DMS 273 (cell line): Measurements from ENCODE around the gene GPR152.
A peak's percentile ranks its signal among the peaks of the same experiment; 100 is the strongest.

Experiments
- DNase-seq: peaks from one replicate; lab custom pipeline; 2025; ENCODE audit not compliant: unreplicated experiment; lab: John Stamatoyannopoulos, UW

GPR152 gene

DNA sequence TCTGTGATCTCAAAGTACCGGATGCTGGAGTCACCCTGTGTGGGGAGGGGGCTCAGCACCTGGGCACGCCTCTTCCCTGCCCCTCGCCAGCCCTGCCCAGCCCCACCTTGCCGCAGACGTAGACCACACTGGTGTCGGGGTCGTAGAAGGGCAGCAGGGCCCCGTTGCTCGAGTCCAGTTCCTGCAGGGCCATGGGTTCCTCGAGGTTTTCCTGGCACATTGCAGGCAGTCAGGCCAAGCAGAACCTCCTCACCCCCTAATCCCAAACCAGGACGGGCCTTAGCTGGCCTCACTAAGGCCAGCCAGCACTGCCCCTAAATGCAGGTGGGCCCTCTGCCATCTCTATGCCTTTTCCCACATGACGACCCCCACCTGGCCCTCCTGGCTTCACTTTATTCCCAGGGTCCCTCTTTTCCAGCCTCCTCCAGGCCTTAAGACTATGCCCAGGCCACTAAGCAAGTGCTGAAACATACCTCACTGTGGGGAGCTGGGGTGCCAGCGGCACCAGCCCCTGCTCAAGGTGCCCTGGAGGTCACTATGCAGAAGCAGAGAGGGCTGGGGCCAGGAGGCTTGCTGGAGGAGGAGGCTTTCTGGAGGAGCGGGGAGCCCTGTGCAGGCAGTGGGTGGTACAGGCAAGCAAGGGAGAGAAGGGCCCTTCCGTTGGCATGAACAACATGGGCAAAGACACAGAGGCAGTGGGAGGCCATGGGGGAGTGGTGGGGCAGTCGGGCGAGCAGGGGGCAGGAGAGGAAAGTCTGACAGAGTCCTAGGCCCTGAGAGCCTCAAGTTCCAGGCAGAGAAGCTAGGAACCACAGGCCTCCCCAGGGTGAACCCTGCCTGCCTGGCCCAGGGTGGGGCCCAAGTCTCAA is 12.1 kb downstream of the GPR152 start:
- no peak for DNase-seq

GRCh38 chr11:67439321-67440228 is 13.0 kb downstream of the GPR152 start:
- peak; percentile 66 for DNase-seq

GRCh38 chr11:67438158-67438902 is 14.2 kb downstream of the GPR152 start:
- no peak for DNase-seq

DNA sequence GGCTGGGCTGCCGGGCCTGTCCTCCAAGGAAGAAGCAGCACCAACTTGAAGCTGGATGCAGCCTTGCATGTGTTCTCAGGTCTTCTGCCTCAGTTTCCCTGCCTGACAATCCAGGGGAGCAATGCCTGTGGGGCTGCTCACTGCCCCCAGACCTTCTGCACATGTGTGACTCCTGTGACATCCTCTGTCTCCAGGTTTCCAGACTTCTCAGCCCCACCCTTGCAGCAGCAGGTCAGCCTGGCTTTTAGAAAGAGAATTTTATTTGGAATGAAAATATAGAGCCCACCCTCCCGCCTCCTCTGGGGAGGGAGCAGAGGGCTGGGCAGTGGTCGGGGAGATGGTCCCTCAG is 14.7 kb downstream of the GPR152 start:
- no peak for DNase-seq

DNA sequence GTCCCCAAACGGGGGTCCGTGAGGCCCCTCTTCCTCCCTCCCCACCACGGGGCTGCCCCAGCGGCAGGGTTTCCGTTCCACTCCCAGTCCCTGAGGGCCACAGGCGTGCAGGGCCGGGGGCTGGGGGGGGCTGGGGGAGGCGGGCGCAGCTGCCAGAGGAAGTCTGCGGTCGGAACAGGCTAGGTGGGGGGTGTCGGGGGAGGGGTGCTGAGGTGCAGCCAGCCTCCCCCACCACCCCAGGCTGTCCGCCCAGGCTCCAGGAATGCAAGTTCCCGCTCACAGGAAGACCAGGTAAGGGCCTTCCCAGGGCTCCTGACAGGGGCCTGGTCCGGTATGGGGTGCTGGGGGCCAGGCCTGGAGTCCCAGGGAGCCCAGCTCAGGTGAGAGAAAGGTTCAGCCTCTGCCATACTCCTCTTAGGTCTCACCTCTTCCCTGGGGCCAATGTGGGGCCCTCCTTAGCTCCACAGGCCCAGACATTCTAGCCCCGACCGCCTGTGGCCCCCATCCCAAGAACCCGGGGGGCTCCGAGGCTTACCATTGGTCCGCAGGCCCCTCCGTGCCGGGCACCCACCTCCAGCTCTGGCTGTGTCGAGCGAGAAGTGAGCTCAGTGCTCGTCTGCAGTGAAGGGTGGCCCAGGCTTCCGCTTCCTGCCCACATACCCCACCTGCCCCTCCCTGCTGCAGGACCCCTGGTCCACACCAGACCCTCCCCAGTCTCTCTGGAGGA is 15.3 kb downstream of the GPR152 start, which contains the start of gene PTPRCAP:
Gene PTPRCAP, minus strand, starts transcription at position 601 of the 727 bp plus-strand sequence. Its CDS starts 63 bp downstream, at position 538.
- no peak for DNase-seq

DNA sequence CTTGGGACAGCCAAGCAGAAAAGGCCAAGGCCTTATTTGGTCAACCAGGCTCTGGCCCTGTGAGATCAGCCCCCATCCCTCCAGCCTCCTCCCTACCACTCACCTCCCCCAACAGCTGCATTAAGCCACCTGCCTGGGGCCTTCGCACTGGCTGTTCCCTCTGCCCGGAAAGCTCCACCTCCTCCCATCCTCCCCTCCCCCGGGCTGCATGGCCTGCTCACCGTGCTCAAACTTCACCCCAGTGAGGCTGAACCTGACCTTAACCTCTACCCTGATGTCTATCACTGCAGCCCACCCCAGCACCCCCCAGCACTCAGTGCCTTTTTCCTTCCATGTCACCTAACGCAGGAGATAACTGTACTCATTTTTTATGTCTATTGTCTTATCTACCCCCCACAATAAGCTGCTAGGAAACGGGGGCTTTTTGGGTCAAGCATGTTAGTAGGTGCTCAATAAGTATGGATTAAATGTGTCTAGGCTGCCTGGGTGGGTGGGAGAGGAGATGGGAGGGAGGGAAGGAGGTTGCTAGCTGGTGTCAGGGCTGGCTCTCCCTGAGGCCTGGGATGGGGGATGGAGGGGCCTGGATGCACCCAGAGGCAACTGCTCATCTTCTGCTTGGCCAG is 16.0 kb downstream of the GPR152 start:
- DNase-seq, result peak; percentile 38

DNA sequence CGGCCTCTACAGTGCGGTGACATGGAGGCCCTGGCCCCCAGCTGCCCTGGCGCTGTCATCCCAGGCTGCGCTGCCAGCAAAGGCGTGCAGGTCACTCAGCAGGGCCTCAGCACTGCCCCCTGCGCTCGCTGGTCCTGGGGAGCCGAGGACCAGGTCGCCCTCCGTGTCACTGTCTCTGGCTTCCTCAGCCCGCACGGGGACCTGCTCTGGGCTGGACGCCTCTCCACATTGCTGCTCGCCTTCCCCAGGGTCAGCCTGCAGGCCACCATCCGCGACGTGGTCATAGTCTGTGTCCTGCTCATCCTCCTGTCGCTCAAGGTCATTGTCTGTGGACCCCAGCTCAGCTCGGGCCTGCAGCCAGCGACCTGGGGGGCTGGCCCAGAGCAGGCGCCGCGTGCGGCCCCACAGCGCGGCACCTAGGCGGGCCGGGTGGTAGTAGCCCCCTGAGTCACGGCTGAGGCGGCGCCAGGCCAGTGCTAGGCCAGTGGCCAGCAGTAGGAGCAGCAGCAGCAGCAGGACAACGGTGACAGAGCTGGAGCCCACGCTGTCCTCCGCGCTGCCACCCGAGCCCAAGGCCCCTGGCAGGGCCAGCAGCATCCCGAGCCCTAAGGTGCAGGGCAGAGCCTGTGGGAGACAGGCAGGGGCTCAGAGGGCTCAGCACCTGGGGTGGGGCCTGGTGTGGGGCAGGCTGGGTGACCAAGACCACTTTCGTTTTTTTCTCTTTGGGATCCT is 16.6 kb downstream of the GPR152 start:
- DNase-seq, result no peak

DNA sequence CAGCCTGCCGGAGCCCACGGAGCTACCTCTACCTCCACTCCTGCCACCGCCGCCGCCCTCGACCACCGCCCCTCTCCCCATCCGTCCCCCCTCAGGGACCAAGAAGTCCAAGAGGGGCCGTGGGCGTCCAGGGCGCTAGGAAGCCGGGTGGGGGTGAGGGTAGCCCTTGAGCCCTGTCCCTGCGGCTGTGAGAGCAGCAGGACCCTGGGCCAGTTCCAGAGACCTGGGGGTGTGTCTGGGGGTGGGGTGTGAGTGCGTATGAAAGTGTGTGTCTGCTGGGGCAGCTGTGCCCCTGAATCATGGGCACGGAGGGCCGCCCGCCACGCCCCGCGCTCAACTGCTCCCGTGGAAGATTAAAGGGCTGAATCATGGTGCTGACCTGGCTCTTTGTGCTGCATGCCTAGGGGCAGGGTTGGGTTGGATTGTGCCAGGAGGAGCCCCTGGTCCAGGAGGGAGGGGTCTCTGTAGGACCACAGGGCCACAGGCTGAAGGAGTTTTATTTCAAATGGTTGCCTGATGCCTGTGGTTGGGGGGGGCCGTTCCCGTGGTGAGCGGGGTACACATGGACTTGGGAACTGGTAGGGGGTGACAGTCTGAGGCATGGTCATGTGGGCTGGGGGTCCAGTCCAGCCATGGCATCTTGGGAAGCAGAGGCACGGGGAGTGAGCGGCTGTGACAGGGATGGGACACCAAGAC is 17.4 kb downstream of the GPR152 start:
- DNase-seq, result no peak

DNA sequence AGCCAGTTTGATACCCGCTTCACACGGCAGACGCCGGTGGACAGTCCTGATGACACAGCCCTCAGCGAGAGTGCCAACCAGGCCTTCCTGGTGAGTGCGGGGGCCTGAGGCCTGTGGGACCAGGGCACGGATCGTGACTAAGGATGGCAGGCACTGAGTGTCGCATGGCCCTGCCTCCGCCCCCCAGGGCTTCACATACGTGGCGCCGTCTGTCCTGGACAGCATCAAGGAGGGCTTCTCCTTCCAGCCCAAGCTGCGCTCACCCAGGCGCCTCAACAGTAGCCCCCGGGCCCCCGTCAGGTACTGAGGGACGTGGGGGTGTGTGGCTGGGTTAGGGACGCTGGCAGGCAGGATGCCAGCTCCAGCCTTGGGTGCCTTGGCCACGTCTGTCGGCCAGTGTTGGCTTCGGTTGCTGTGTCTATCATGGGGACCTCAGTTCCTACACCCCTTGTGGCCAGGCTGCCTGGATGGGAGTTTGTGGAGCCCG is 18.1 kb downstream of the GPR152 start:
- DNase-seq, result no peak

- DNase-seq, result no peak
These were observed 18.8 kb downstream of the GPR152 start for GRCh38 chr11:67433536-67434394.

- DNase-seq, result no peak
These were observed 19.7 kb downstream of the GPR152 start for GRCh38 chr11:67432655-67433349.

DNA sequence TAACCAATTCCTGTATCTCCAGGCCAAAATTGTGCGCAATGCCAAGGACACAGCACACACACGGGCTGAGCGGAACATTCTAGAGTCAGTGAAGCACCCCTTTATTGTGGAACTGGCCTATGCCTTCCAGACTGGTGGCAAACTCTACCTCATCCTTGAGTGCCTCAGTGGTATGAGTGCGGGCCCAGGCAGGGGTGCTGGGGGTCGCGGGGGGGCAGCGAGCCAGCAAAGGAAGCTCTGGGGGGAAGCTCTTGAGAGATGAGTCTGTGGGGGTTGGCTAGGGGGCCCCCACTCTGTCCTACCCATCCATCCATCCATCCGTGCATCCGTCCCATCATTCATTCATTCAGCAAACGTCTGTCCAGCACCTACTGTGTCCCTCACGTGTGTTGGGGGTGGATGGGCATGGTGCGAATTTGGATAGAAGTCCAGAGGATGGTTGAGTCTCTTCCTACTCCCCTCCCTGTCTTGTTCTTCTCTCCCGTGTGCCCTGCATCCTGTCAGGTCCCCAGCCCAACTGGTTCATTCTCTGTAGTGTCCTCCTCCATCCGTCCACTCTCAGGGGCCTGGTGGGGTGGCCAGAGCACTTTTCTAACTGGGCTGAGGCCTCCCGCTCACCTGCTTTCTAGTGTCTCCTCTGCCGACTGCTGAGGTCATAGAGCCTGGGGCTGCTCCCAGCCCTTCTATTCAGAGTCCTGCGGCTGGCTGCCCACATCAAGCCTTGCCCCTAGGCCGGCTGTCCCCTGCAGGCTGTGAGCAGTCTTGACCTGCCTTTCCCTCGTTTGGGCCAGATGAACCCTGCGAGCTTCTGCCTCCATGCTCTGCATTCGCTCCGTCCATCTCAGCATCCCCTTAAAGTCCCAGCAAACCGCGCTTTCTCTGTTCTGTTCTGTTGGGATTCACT is 20.9 kb downstream of the GPR152 start:
- DNase-seq, result no peak

DNA sequence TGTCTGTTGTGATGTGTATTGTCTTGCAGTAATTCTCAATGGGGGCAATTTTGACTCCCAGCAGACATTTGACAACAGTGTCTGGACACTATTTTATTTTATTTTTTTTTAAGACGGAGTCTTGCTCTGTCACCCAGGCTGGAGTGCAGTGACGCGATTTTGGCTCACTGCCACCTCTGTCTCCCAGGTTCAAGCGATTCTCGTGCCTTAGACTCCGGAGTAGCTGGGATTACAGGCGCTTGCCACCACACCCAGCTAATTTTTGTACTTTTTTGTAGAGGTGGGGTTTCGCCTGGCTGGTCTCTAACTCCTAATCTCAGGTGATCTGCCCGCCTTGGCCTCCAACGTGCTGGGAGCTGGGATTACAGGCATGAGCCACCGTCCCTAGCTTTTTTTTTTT is 22.8 kb downstream of the GPR152 start:
- DNase-seq, result no peak

DNA sequence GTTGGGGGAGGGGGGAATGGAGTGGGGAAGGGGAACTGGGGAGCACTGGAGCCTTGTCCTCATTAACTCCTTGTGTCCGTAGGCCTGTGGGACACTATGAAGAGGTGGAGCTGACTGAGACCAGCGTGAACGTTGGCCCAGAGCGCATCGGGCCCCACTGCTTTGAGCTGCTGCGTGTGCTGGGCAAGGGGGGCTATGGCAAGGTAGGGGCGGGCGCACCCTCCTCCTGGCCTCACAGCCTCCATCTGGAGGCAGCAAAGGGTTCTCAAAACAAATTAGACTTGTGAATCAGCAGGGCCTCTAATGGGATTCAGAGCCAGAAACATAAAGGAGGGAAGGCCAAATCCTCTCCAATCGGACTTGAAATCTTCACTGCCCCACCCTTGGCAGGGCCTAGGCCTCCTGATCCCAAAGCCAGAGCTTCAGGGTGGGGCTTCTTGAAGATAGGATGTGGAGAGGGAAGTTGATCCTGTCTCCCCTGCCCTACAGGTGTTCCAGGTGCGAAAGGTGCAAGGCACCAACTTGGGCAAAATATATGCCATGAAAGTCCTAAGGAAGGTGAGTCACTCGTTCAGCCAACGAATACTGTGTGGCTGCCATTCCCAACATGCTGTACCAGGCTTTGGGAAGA is 23.4 kb downstream of the GPR152 start:
- peak; percentile 25 for DNase-seq
